Measurements from ENCODE around the gene NAV1. TPM values are rescaled to one million over a fixed set of nuclear protein-coding genes. Genes with fewer than 3 reads are reported as not detected.
"Not testable (repeated sequence)": the region's sequence is repeated elsewhere in the genome, so short reads cannot be mapped to it uniquely, and the experiment has no call there.

Gene NAV1
- total and polyA plus RNA-seq, 2 experiments from 2014 or later, result 22.7 to 37.4 TPM

- TF ChIP-seq, protein P1, sequence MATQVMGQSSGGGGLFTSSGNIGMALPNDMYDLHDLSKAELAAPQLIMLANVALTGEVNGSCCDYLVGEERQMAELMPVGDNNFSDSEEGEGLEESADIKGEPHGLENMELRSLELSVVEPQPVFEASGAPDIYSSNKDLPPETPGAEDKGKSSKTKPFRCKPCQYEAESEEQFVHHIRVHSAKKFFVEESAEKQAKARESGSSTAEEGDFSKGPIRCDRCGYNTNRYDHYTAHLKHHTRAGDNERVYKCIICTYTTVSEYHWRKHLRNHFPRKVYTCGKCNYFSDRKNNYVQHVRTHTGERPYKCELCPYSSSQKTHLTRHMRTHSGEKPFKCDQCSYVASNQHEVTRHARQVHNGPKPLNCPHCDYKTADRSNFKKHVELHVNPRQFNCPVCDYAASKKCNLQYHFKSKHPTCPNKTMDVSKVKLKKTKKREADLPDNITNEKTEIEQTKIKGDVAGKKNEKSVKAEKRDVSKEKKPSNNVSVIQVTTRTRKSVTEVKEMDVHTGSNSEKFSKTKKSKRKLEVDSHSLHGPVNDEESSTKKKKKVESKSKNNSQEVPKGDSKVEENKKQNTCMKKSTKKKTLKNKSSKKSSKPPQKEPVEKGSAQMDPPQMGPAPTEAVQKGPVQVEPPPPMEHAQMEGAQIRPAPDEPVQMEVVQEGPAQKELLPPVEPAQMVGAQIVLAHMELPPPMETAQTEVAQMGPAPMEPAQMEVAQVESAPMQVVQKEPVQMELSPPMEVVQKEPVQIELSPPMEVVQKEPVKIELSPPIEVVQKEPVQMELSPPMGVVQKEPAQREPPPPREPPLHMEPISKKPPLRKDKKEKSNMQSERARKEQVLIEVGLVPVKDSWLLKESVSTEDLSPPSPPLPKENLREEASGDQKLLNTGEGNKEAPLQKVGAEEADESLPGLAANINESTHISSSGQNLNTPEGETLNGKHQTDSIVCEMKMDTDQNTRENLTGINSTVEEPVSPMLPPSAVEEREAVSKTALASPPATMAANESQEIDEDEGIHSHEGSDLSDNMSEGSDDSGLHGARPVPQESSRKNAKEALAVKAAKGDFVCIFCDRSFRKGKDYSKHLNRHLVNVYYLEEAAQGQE (IDR thresholded peaks at IDR 0.05; ENCODE audit: unreplicated experiment), result no peak
- TF ChIP-seq STAT1 (IDR thresholded peaks at IDR 0.05; ENCODE audit: unreplicated experiment) (no peak), NANOG (IDR thresholded peaks at IDR 0.05; ENCODE audit: borderline replicate concordance) (no peak), EZH2 (IDR thresholded peaks at IDR 0.05; ENCODE audit: low read depth, unreplicated experiment) (no peak), EZH2phosphoT487 (IDR thresholded peaks at IDR 0.05; ENCODE audit: unreplicated experiment) (no peak), ZNF331 (CRISPR knock-in tag; IDR thresholded peaks at IDR 0.05; ENCODE audit: low read depth) (no peak)
Measured at GRCh38 chr1:201491896-201492511, 46.9 kb upstream of the NAV1 start (continued).

- H3K36me3 Mint-ChIP-seq (ENCODE audit: low read depth); H3K27ac ChIP-seq (ENCODE audit: low read depth): not testable (repeated sequence)
Measured at GRCh38 chr1:201493026-201493656, 45.8 kb upstream of the NAV1 start.

GRCh38 chr1:201493757-201494617, 44.9 kb upstream of the NAV1 start:
- H3K79me2 ChIP-seq (replicated peaks; ENCODE audit: insufficient read depth), result no peaks in the 10 kb centered on the region
- no peaks in the 10 kb centered on the region for H4K20me1 ChIP-seq (replicated peaks; ENCODE audit: insufficient read depth)

More at GRCh38 chr1:201493026-201493656, 45.8 kb upstream of the NAV1 start:
- not testable (repeated sequence) for H3K36me3 ChIP-seq (ENCODE audit: insufficient read depth); H3K9me3 Mint-ChIP-seq; H3F3A ChIP-seq (replicated peaks; ENCODE audit: low read depth); H4K20me1 ChIP-seq (replicated peaks; ENCODE audit: insufficient read depth); H3K4me1 ChIP-seq (ENCODE audit: insufficient read depth); DNase-seq (ENCODE audit: low spot score); H3K4me3 ChIP-seq; H3K27me3 ChIP-seq (ENCODE audit: insufficient read depth); H3K27ac Mint-ChIP-seq; H3K4me2 ChIP-seq; H3K9me2 ChIP-seq (ENCODE audit: insufficient read depth); H3K4me3 Mint-ChIP-seq; ATAC-seq; H3K27me3 Mint-ChIP-seq (ENCODE audit: insufficient read depth, low read depth, poor library complexity); H3K79me2 ChIP-seq (replicated peaks; ENCODE audit: insufficient read depth); H2AFZ ChIP-seq
- H3K4me1 Mint-ChIP-seq, result peaks cover 19% of the 10 kb centered on the region

More at GRCh38 chr1:201493757-201494617, 44.9 kb upstream of the NAV1 start:
- H3K4me2 ChIP-seq, result no peak overlapping the region
- Mint-ChIP-seq H3K27ac (peak overlapping the region; percentile 19; the same call in 1 of the 2 replicates), H3K9me3 (peaks cover 3% of the 10 kb centered on the region; the same call in 1 of the 3 replicates), H3K27me3 (ENCODE audit: insufficient read depth, low read depth, poor library complexity) (peaks cover 4% of the 10 kb centered on the region), H3K4me3 (no peak overlapping the region), H3K4me1 (peaks cover 19% of the 10 kb centered on the region), H3K36me3 (ENCODE audit: low read depth) (peaks cover 9% of the 10 kb centered on the region)
- H3K27me3 ChIP-seq (ENCODE audit: insufficient read depth), result no peaks in the 10 kb centered on the region
- no peaks in the 10 kb centered on the region for H3F3A ChIP-seq (replicated peaks; ENCODE audit: low read depth)
- DNase-seq (ENCODE audit: low spot score), result no peak
- peak; percentile 52 for ATAC-seq
- no peaks in the 10 kb centered on the region for H3K9me2 ChIP-seq (ENCODE audit: insufficient read depth)
- TF ChIP-seq, protein P2, sequence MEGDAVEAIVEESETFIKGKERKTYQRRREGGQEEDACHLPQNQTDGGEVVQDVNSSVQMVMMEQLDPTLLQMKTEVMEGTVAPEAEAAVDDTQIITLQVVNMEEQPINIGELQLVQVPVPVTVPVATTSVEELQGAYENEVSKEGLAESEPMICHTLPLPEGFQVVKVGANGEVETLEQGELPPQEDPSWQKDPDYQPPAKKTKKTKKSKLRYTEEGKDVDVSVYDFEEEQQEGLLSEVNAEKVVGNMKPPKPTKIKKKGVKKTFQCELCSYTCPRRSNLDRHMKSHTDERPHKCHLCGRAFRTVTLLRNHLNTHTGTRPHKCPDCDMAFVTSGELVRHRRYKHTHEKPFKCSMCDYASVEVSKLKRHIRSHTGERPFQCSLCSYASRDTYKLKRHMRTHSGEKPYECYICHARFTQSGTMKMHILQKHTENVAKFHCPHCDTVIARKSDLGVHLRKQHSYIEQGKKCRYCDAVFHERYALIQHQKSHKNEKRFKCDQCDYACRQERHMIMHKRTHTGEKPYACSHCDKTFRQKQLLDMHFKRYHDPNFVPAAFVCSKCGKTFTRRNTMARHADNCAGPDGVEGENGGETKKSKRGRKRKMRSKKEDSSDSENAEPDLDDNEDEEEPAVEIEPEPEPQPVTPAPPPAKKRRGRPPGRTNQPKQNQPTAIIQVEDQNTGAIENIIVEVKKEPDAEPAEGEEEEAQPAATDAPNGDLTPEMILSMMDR (conservative IDR thresholded peaks at IDR 0.05; ENCODE audit: low read depth in 2 of 2), result no peak
- no peak for TF ChIP-seq NANOG (IDR thresholded peaks at IDR 0.05; ENCODE audit: borderline replicate concordance)
- no peak for TF ChIP-seq ZNF331 (CRISPR knock-in tag; IDR thresholded peaks at IDR 0.05; ENCODE audit: low read depth)
- no peaks in the 10 kb centered on the region for H3K36me3 ChIP-seq (ENCODE audit: insufficient read depth)
- no peak overlapping the region for H3K4me3 ChIP-seq
- H2AFZ ChIP-seq, result no peak overlapping the region
- peaks cover 6% of the 10 kb centered on the region for H3K4me1 ChIP-seq (ENCODE audit: insufficient read depth)
- no peak overlapping the region for H3K27ac ChIP-seq (ENCODE audit: low read depth)
